NCI-H2081 (cell line): Measurements from ENCODE around the gene IGSF22.

Experiments used
- DNase-seq, 2 experiments: peaks; one replicate each; lab custom pipeline; 2025; lab: John Stamatoyannopoulos, UW

IGSF22 gene

GRCh38 chr11:18713646-18714442 lies 12.1 kb downstream of the IGSF22 start:
- no peak for DNase-seq

GRCh38 chr11:18710545-18710944 lies 15.4 kb downstream of the IGSF22 start:
- no peak for DNase-seq

GRCh38 chr11:18709414-18709813 lies 16.6 kb downstream of the IGSF22 start:
- DNase-seq, result no peak

- no peak for DNase-seq
Observed at GRCh38 chr11:18707811-18708340, 18.1 kb downstream of the IGSF22 start.

- DNase-seq, result peak; percentile 69 to 75
Observed at GRCh38 chr11:18706330-18707243, 19.4 kb downstream of the IGSF22 start.

- DNase-seq, result peak in 1 of 2 experiments; percentile 6
Observed at GRCh38 chr11:18705651-18706281, 20.2 kb downstream of the IGSF22 start.

- DNase-seq, result no peak
Observed at GRCh38 chr11:18704698-18705097, 21.3 kb downstream of the IGSF22 start.

GRCh38 chr11:18704045-18704645 lies 21.8 kb downstream of the IGSF22 start:
- DNase-seq, result no peak

GRCh38 chr11:18703001-18703763 lies 22.8 kb downstream of the IGSF22 start:
- no peak for DNase-seq

- DNase-seq, result no peak
Observed at GRCh38 chr11:18701614-18702216, 24.3 kb downstream of the IGSF22 start.

- DNase-seq, result no peak
Observed at GRCh38 chr11:18700872-18701271, 25.1 kb downstream of the IGSF22 start.

- no peak for DNase-seq
Observed at GRCh38 chr11:18700375-18700774, 25.6 kb downstream of the IGSF22 start.

- DNase-seq, result no peak
Observed at GRCh38 chr11:18699848-18700261, 26.1 kb downstream of the IGSF22 start.

GRCh38 chr11:18699269-18699596 lies 26.8 kb downstream of the IGSF22 start:
- DNase-seq, result no peak

- DNase-seq, result peak; percentile 88 to 89
Observed at GRCh38 chr11:18698341-18699268, 27.4 kb downstream of the IGSF22 start, which contains the start of gene TMEM86A. Gene TMEM86A, plus strand, starts transcription at chr11:18698779. Its CDS starts 108 bp downstream, at chr11:18698887.

GRCh38 chr11:18697576-18697975 lies 28.4 kb downstream of the IGSF22 start:
- DNase-seq, result no peak

- no peak for DNase-seq
Observed at GRCh38 chr11:18696638-18697225, 29.3 kb downstream of the IGSF22 start.

GRCh38 chr11:18692941-18693760 lies 32.8 kb downstream of the IGSF22 start:
- no peak for DNase-seq
